GM23248 (cell line): Measurements from ENCODE around the gene DNAJB2.

Source experiments
- EZH2 ChIP-seq: fragments of 200-600 bp; sonication (generic); IDR thresholded peaks from 2 replicates; pipeline ENCODE4 v1.6.1; 2018; ENCODE audit warnings: antibody characterized with exemption, mild to moderate bottlenecking; ENCODE audit not compliant: insufficient read depth, poor library complexity, severe bottlenecking
- EZH2phosphoT487 ChIP-seq: fragments of 200-600 bp; sonication (generic); IDR thresholded peaks from 2 replicates; pipeline ENCODE4 v1.6.1; 2018; ENCODE audit warnings: antibody characterized with exemption, moderate library complexity, mild to moderate bottlenecking, low read depth; ENCODE audit not compliant: insufficient read depth

DNA sequence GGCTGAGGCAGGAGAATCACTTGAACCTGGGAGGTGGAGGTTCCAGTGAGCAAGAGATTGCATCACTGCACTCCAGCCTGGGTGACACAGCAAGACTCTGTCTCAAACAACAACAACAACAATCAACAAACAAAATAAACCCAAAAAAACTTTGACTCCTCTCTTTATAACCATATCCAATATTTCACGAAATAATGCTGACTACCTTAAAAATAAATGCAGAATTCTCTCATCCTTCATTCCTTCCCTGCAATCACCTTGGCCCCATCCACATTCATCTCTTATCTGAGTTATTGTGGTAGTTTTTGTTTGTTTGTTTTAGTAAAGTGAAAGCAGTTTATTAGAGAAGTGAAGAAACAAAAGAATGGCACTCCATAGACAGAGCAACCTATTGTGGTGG lies 26.9 kb downstream of the DNAJB2 start:
- no peak for TF ChIP-seq EZH2
- no peak for TF ChIP-seq EZH2phosphoT487
